Neural cell (in vitro differentiated cells): ENCODE results near the gene GALNT16.

Source experiments
- EP300 ChIP-seq: fragments of 450-650 bp; conservative IDR thresholded peaks from 2 replicates; pipeline ENCODE4 v1.6.1; 2014; ENCODE audit warnings: antibody characterized with exemption, mild to moderate bottlenecking, moderate library complexity; ENCODE audit not compliant: poor library complexity, severe bottlenecking
- EZH2 ChIP-seq: fragments of 200-600, 300-800 bp; shearing (Covaris generic), sonication (generic); IDR thresholded peaks from 2 replicates; pipeline ENCODE4 v1.6.1; 2014; ENCODE audit warnings: antibody characterized with exemption, low read length, borderline replicate concordance, mild to moderate bottlenecking; ENCODE audit not compliant: insufficient read depth, poor library complexity, severe bottlenecking
- RAD21 ChIP-seq: fragments of 450-650 bp; conservative IDR thresholded peaks from 2 replicates; pipeline ENCODE4 v1.6.1; 2014; ENCODE audit warnings: antibody characterized with exemption, mild to moderate bottlenecking, moderate library complexity
- TAF1 ChIP-seq: IDR thresholded peaks from 2 replicates; pipeline ENCODE4 v1.6.1; 2012; ENCODE audit warnings: low read depth
- TF ChIP-seq, protein P1 (sequence below): fragments of 450-650 bp; IDR thresholded peaks from 2 replicates; pipeline ENCODE4 v1.5.1; 2014; ENCODE audit warnings: antibody characterized with exemption, mild to moderate bottlenecking, moderate library complexity; ENCODE audit not compliant: poor library complexity, severe bottlenecking
- TF ChIP-seq, protein P2 (sequence below): IDR thresholded peaks from 2 replicates; pipeline ENCODE4 v1.6.1; 2012; ENCODE audit warnings: borderline replicate concordance

DNA sequence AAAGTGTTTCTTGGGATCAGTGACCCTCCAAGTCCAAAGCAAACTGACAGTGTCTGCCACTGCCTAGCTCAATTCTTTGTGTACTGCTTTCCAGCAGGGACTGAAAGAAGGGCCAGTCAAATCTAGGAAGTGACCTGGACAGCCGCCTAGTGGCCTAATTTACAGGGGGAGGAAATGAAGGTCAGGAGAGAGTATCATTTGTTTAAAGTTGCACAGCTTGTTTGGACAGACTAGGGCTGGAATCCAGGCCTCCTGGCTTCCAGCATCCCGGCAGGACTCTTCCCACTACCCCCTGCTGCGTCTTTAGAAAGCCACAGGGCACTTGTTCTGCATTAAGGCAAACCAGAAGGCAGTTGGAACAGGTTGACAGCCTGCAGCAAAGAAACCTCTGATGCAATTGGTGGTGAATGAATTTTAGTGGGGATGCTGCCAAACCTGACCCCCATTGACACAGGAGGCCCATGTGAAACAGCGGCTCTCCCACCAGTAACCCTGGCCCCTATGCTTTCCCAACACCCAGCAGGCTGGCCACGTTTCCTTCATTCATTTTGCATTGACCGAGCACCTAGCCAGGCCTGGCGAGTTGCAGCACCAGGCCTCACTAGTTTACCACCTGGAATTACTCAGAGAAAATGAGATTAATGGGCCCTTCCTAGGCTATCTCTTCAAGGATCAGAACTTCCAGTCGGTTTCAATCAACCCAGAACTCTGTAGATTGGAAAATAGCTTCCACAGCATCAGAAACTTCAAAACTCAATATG is 28.2 kb downstream of the GALNT16 start:
- TF ChIP-seq, protein P1, sequence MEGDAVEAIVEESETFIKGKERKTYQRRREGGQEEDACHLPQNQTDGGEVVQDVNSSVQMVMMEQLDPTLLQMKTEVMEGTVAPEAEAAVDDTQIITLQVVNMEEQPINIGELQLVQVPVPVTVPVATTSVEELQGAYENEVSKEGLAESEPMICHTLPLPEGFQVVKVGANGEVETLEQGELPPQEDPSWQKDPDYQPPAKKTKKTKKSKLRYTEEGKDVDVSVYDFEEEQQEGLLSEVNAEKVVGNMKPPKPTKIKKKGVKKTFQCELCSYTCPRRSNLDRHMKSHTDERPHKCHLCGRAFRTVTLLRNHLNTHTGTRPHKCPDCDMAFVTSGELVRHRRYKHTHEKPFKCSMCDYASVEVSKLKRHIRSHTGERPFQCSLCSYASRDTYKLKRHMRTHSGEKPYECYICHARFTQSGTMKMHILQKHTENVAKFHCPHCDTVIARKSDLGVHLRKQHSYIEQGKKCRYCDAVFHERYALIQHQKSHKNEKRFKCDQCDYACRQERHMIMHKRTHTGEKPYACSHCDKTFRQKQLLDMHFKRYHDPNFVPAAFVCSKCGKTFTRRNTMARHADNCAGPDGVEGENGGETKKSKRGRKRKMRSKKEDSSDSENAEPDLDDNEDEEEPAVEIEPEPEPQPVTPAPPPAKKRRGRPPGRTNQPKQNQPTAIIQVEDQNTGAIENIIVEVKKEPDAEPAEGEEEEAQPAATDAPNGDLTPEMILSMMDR: no peak
- TF ChIP-seq, protein P2, sequence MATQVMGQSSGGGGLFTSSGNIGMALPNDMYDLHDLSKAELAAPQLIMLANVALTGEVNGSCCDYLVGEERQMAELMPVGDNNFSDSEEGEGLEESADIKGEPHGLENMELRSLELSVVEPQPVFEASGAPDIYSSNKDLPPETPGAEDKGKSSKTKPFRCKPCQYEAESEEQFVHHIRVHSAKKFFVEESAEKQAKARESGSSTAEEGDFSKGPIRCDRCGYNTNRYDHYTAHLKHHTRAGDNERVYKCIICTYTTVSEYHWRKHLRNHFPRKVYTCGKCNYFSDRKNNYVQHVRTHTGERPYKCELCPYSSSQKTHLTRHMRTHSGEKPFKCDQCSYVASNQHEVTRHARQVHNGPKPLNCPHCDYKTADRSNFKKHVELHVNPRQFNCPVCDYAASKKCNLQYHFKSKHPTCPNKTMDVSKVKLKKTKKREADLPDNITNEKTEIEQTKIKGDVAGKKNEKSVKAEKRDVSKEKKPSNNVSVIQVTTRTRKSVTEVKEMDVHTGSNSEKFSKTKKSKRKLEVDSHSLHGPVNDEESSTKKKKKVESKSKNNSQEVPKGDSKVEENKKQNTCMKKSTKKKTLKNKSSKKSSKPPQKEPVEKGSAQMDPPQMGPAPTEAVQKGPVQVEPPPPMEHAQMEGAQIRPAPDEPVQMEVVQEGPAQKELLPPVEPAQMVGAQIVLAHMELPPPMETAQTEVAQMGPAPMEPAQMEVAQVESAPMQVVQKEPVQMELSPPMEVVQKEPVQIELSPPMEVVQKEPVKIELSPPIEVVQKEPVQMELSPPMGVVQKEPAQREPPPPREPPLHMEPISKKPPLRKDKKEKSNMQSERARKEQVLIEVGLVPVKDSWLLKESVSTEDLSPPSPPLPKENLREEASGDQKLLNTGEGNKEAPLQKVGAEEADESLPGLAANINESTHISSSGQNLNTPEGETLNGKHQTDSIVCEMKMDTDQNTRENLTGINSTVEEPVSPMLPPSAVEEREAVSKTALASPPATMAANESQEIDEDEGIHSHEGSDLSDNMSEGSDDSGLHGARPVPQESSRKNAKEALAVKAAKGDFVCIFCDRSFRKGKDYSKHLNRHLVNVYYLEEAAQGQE: no peak
- no peak for TF ChIP-seq RAD21
- TF ChIP-seq EP300: no peak
- TF ChIP-seq TAF1: no peak
- TF ChIP-seq EZH2: no peak
